ENCODE results near the gene YIPF2. TPM values are rescaled to one million over a fixed set of nuclear protein-coding genes. Genes with fewer than 3 reads are reported as not detected.
A peak's percentile ranks its signal among the peaks of the same experiment; 100 is the strongest.

Gene YIPF2
- total and polyA plus RNA-seq, 8 donors, result 41.4 to 67.9 (median 49.9) TPM

DNA sequence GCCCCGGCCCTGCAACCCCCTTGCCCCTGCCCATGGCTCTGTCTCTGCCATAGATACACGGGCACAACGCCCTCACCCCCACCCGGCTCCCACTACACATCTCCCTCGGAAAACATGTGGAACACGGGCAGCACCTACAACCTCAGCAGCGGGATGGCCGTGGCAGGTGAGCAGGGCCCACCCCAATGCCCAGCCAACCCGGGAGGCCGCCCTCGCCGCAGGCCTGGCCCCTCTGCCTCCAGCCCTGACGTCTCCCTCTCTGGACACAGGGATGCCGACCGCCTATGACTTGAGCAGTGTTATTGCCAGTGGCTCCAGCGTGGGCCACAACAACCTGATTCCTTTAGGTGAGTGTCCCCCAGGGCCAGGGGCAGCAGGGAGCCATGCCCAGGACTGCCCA, 7.7 kb downstream of the YIPF2 start:
- Histone ChIP-seq H3K27me3 (no peaks in the 10 kb centered on the region), H3K27ac (no peak overlapping the region), H3K4me1 (peaks cover 0 to 5% (median 0%) of the 10 kb centered on the region in 3 donors), H3K4me3 (no peak overlapping the region), H3K9me3 (no peaks in the 10 kb centered on the region), H3K36me3 (peaks cover 0 to 39% (median 2%) of the 10 kb centered on the region in 3 donors)
- 87 to 90% methylated on average over 16 of the region's 16 CpGs for WGBS, 2 donors
- no peak for FAIRE-seq
- DNase-seq, result no peak
- intact Hi-C loops (cut with DNase I), result no loop called here
- TF ChIP-seq, protein P1, sequence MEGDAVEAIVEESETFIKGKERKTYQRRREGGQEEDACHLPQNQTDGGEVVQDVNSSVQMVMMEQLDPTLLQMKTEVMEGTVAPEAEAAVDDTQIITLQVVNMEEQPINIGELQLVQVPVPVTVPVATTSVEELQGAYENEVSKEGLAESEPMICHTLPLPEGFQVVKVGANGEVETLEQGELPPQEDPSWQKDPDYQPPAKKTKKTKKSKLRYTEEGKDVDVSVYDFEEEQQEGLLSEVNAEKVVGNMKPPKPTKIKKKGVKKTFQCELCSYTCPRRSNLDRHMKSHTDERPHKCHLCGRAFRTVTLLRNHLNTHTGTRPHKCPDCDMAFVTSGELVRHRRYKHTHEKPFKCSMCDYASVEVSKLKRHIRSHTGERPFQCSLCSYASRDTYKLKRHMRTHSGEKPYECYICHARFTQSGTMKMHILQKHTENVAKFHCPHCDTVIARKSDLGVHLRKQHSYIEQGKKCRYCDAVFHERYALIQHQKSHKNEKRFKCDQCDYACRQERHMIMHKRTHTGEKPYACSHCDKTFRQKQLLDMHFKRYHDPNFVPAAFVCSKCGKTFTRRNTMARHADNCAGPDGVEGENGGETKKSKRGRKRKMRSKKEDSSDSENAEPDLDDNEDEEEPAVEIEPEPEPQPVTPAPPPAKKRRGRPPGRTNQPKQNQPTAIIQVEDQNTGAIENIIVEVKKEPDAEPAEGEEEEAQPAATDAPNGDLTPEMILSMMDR (IDR thresholded peaks at IDR 0.05), result no peak
- ATAC-seq, result no peak

DNA sequence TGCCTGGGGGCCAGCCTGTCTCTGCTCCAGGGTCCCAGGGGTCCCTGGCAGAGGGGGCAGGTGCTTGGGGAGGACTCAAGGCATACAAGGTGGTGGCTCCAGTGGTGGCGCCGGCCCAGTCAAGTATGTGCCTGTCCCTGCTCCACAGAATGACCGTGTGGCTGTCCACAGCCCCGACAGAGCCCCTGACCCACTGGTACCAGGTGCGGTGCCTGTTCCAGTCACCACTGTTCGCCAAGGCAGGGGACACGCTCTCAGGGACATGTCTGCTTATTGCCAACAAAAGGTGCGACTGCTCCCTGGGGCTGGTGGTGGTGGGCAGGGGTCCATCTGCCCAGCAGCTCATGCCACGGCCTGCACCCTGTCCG, 8.2 kb downstream of the YIPF2 start:
- ATAC-seq, result no peak
- H3K4me3 ChIP-seq, result no peak overlapping the region
- no peak for DNase-seq
- no peaks in the 10 kb centered on the region for H3K27me3 ChIP-seq
- peaks cover 0 to 5% (median 0%) of the 10 kb centered on the region in 3 donors for H3K4me1 ChIP-seq
- no peak overlapping the region for H3K27ac ChIP-seq
- 86 to 93% methylated on average over 10 of the region's 10 CpGs for WGBS, 2 donors
- H3K36me3 ChIP-seq, result peaks cover 0 to 36% (median 2%) of the 10 kb centered on the region in 3 donors
- intact Hi-C loops (cut with DNase I), result no loop called here
- H3K9me3 ChIP-seq, result no peaks in the 10 kb centered on the region
- no peak for FAIRE-seq
- TF ChIP-seq, protein P1 (IDR thresholded peaks at IDR 0.05), result no peak

DNA sequence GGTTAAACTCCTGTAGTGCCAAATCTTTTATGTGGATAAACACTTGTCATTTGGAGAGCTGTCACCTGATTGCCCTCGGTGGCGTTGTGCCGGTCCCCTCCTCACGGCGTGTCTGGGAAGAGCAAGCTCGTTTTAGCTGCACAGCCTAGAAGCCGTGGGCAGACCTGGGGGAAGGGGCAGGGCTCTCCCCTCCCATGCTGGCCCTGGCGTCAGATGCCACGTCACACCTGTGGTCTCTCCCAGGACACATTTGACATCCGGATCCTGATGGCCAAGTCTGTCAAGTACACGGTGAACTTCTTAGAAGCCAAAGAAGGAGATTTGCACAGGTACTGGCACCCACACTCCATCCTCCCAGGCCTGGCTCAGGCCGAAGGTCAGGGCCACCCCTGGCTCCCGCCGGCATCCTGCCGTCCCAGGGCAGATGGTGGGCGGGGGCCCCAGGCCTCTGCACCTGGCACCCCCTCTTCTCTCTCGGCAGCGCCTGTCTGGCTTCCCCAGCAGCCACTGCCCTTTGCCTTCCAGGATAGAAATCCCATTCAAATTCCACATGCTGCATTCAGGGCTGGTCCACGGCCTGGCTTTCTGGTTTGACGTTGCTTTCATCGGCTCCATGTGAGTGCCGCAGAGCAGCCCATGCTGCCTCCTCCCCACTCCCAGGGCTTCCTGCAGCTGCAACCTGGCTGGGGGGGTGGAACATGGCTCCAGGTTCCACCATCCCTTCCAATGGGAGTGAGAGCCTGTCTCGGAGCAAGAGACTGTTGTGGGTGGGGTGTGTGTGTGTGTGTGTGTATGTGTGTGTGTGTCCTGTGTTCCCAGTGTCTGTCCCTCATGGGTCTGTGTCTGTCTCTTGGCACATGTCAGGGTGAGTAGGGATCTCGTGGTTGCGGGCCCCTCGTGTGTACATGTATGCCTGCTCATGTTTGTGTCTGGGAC, 8.8 kb downstream of the YIPF2 start:
- 44 to 49% methylated on average over 25 to 26 of the region's 26 CpGs for WGBS, 2 donors
- H3K27ac ChIP-seq, result no peak overlapping the region
- H3K4me3 ChIP-seq, result no peak overlapping the region
- peak in 3 of 6 donors; percentile 66 to 87 (median 86) for DNase-seq
- no peaks in the 10 kb centered on the region for H3K27me3 ChIP-seq
- intact Hi-C loops (cut with DNase I), result no loop called here
- FAIRE-seq, result no peak
- TF ChIP-seq, protein P1 (IDR thresholded peaks at IDR 0.05), result no peak
- ATAC-seq, result peak; percentile 8 to 76 (median 70)
- no peaks in the 10 kb centered on the region for H3K9me3 ChIP-seq
- H3K4me1 ChIP-seq, result peaks cover 0 to 5% (median 0%) of the 10 kb centered on the region in 3 donors
- peaks cover 0 to 35% (median 2%) of the 10 kb centered on the region in 3 donors for H3K36me3 ChIP-seq

DNA sequence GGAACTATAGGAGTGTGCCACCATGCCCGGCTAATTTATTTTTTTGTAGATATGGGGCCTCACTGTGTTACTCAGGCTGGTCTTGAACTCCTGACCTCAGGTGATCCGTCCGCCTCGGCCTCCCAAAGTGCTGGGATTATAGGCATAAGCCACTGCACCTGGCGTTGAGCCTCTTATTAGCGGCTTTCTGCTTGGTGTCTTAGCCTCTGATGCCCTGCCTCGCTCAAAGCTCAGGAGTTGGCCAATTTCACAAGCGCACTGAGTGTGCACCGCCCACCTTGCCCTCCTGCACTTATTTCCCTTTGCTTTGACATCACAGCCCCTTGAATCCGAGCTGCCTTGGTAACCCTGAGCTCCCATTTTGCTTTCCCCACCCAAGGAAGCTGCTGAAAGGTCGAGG, 10.1 kb downstream of the YIPF2 start:
- H3K4me3 ChIP-seq, result no peak overlapping the region
- TF ChIP-seq, protein P1 (IDR thresholded peaks at IDR 0.05), result no peak
- peaks cover 0 to 32% (median 2%) of the 10 kb centered on the region in 3 donors for H3K36me3 ChIP-seq
- no peak for ATAC-seq
- no peak overlapping the region for H3K27ac ChIP-seq
- no peak for FAIRE-seq
- no peaks in the 10 kb centered on the region for H3K27me3 ChIP-seq
- 93 to 95% methylated on average over 11 of the region's 11 CpGs for WGBS, 2 donors
- peaks cover 0 to 5% (median 0%) of the 10 kb centered on the region in 3 donors for H3K4me1 ChIP-seq
- intact Hi-C loops (cut with DNase I), result no loop called here
- DNase-seq, result no peak
- H3K9me3 ChIP-seq, result no peaks in the 10 kb centered on the region

DNA sequence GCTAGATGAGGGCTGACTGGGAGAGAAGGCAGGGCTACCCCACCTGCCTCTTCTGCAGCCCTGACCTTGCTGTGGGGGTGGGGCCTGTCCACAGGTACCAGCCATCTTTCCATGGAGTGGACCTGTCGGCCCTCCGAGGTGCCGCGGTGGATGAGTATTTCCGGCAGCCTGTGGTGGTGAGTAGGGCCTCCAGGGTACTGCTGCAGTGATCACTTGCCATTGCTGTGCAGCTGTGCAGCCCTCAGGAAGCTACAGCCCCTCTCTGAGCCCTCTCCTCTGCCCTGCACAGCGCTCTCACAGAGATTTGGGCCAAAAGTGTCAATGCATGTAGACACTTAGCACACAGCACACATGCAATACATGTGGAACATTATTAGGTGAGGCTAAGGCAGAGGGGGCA, 11.8 kb downstream of the YIPF2 start:
- TF ChIP-seq, protein P1 (IDR thresholded peaks at IDR 0.05), result no peak
- 91 to 95% methylated on average over 6 of the region's 6 CpGs for WGBS, 2 donors
- Histone ChIP-seq H3K27ac (no peak overlapping the region), H3K27me3 (no peaks in the 10 kb centered on the region), H3K36me3 (peaks cover 0 to 23% (median 2%) of the 10 kb centered on the region in 3 donors), H3K9me3 (no peaks in the 10 kb centered on the region), H3K4me3 (no peak overlapping the region), H3K4me1 (peaks cover 0 to 5% (median 0%) of the 10 kb centered on the region in 3 donors)
- ATAC-seq, result no peak
- intact Hi-C loops (cut with DNase I), result no loop called here
- no peak for FAIRE-seq
- no peak for DNase-seq

Data from pancreas (tissue), 10 donors.